Naive thymus-derived CD8-positive, alpha-beta T cell (primary cell): Measurements from ENCODE around the gene MROH7. TPM values are rescaled to one million over a fixed set of nuclear protein-coding genes. Genes with fewer than 3 reads are reported as not detected.

Experiments
- ATAC-seq, 2 donors: fragments of 150-1000 bp; cut with Tn5 transposase in 1 of 2; sonication (Bioruptor Pico), chemical (Tn5 transposase) in 1 of 2; 1 replicate in 1 of 2; 2 replicates in 1 of 2; pipeline ENCODE4 v1.10.0; 2021; ENCODE audit warnings: mild to moderate bottlenecking in 2 of 2, moderate library complexity in 2 of 2
- POLR2A ChIA-PET: fragments of 350-600 bp; sonication (Branson Sonifier 250); formaldehyde crosslinking; loops from one replicate; lab custom pipeline; 2021; ENCODE audit warnings: antibody characterized with exemption; lab: Charles Lee
- DNase-seq, 10 donors: peaks; one replicate each; pipeline versions ENCODE4 v3.0.0 to v3.0.0-alpha.2; 2020 to 2022
- H3K27ac Mint-ChIP-seq, 10 donors: one replicate each; pipeline ENCODE4 v1.8.0; 2020 to 2022; ENCODE audit warnings: mild to moderate bottlenecking in 10 of 10, mixed read lengths in 10 of 10, moderate library complexity in 4 of 10, inconsistent platforms in 1 of 10
- H3K27me3 Mint-ChIP-seq, 5 donors: one replicate each; pipeline ENCODE4 v1.8.0; 2021 to 2022; ENCODE audit warnings: mixed read lengths in 5 of 5
- H3K36me3 Mint-ChIP-seq, 3 donors: one replicate each; pipeline ENCODE4 v1.8.0; 2020 to 2022; ENCODE audit warnings: mixed read lengths in 3 of 3, mild to moderate bottlenecking in 2 of 3, inconsistent platforms in 1 of 3
- H3K4me1 Mint-ChIP-seq, 4 donors: one replicate each; pipeline ENCODE4 v1.8.0; 2021 to 2022; ENCODE audit warnings: mixed read lengths in 4 of 4
- H3K4me3 Mint-ChIP-seq, 10 donors: one replicate each; pipeline ENCODE4 v1.8.0; 2020 to 2022; ENCODE audit warnings: mild to moderate bottlenecking in 10 of 10, mixed read lengths in 10 of 10, moderate library complexity in 6 of 10, inconsistent platforms in 1 of 10
- H3K9me3 Mint-ChIP-seq, 9 donors: one replicate each; pipeline ENCODE4 v1.8.0; 2020 to 2022; ENCODE audit warnings: mixed read lengths in 9 of 9, mild to moderate bottlenecking in 3 of 9, inconsistent platforms in 1 of 9, moderate library complexity in 1 of 9
- polyA plus RNA-seq, 3 donors: library from polyadenylated mRNA; unstranded; fragments of 300-500 nt; fragmentation: Illumina TruSeq; gene quantifications; one replicate each; pipeline ENCODE4 v1.2.3, GENCODE V29; 2021
- total RNA-seq, 8 experiments: library from RNA in 2 of 8; stranded (reverse) in 2 of 8; gene quantifications; one replicate each; pipeline ENCODE4 v1.2.3 and lab custom pipeline; 2021 to 2026

The MROH7 gene
- total and polyA plus RNA-seq, 5 experiments from 2014 or later = 0.18 TPM; not detected in 4

DNA sequence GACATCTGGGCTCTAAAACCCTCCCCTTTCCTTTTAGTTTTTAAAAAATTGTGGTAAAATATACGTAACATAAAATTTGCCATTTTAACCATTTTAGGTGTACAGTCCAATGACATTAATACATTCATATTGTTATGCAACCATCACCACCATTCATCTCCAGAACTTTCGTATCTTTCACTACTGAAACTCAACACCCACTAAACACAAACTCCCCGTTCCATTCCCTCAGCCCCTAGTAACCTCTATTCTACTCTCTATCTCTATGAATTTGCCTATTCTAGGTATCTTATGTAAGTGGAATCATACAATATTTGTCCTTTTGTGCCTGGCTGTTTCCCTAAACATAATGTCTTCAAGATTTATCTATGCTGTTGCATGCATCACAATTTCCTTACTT is 54.7 kb downstream of the MROH7 start:
- Mint-ChIP-seq H3K27me3 (peaks cover 0 to 12% (median 6%) of the 10 kb centered on the region in 5 donors), H3K4me1 (no peaks in the 10 kb centered on the region), H3K27ac (no peak overlapping the region), H3K36me3 (no peaks in the 10 kb centered on the region), H3K9me3 (no peaks in the 10 kb centered on the region), H3K4me3 (no peak overlapping the region)
- DNase-seq (no peak), ATAC-seq (no peak)
- POLR2A ChIA-PET = no interaction called here

GRCh38 chr1:54697896-54698295 is 56.3 kb downstream of the MROH7 start:
- Mint-ChIP-seq H3K27ac (peak overlapping the region in 1 of 10 donors; percentile 68), H3K4me3 (peak overlapping the region in 1 of 10 donors; percentile 62), H3K4me1 (no peaks in the 10 kb centered on the region), H3K36me3 (no peaks in the 10 kb centered on the region), H3K27me3 (peaks cover 0 to 14% (median 8%) of the 10 kb centered on the region in 5 donors), H3K9me3 (no peaks in the 10 kb centered on the region)
- DNase-seq (no peak), ATAC-seq (no peak)
- POLR2A ChIA-PET = no interaction called here

- H3K27me3 Mint-ChIP-seq = peaks cover 0 to 17% (median 8%) of the 10 kb centered on the region in 5 donors
- POLR2A ChIA-PET = no interaction called here
- DNase-seq (no peak), ATAC-seq (no peak)
- no peaks in the 10 kb centered on the region for H3K36me3 Mint-ChIP-seq
- no peaks in the 10 kb centered on the region for H3K9me3 Mint-ChIP-seq
- no peaks in the 10 kb centered on the region for H3K4me1 Mint-ChIP-seq
- no peak overlapping the region for H3K4me3 Mint-ChIP-seq
- H3K27ac Mint-ChIP-seq = peak overlapping the region in 1 of 10 donors; percentile 68
Observed at GRCh38 chr1:54698346-54698745, 56.8 kb downstream of the MROH7 start.

DNA sequence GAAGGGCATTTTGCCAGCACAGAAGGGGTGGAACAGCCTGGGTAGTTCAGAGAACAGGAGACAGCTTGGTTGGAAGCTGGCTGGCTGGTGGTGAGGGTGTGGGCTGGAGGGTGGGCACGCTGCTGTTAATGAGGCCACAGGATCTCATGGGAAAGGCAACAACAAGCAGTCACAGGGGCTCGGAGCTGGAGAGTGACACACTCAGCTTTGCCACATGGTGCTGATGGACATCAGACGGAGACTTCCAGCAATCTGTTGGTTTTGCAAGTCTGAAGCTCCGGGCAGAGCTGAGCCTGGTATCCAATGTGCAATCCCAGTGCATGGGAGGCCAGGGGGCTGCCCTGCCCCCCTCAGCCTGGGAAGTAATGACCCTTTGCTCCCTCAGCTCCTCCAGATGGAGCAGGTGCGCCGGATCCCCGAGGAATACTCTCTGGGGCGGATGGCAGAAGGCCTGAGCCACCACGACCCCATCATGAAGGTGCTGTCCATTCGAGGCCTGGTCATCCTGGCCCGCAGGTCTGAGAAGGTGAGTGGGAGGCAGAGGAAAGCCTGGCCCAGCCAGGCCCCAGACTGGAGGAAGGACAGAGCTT is 58.4 kb downstream of the MROH7 start:
- DNase-seq = no peak
- H3K4me1 Mint-ChIP-seq = no peaks in the 10 kb centered on the region
- no peaks in the 10 kb centered on the region for H3K36me3 Mint-ChIP-seq
- H3K4me3 Mint-ChIP-seq = no peak overlapping the region
- peaks cover 0 to 17% (median 8%) of the 10 kb centered on the region in 5 donors for H3K27me3 Mint-ChIP-seq
- H3K9me3 Mint-ChIP-seq = no peaks in the 10 kb centered on the region
- no peak for ATAC-seq
- H3K27ac Mint-ChIP-seq = peak overlapping the region in 1 of 10 donors; percentile 75
- POLR2A ChIA-PET = no interaction called here

DNA sequence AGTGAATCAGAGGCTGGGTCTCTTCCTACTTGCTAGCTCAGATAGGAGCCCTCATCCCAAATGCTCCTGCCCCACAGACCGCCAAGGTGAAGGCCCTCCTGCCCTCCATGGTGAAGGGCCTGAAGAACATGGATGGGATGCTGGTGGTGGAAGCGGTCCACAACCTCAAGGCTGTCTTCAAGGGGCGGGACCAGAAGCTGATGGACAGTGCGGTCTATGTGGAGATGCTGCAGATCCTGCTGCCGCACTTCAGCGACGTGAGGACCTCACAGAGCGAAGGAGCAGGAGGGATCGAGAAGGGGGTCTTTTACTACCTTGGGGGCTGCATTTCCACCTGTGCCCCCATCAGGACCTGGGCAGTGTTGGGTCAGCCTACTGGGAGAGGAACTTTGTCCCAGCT is 59.5 kb downstream of the MROH7 start:
- DNase-seq (no peak), ATAC-seq (no peak)
- H3K4me1 Mint-ChIP-seq = no peaks in the 10 kb centered on the region
- no peaks in the 10 kb centered on the region for H3K36me3 Mint-ChIP-seq
- H3K27me3 Mint-ChIP-seq = peaks cover 0 to 21% (median 8%) of the 10 kb centered on the region in 5 donors
- H3K4me3 Mint-ChIP-seq = no peak overlapping the region
- H3K27ac Mint-ChIP-seq = no peak overlapping the region
- H3K9me3 Mint-ChIP-seq = no peaks in the 10 kb centered on the region
- POLR2A ChIA-PET = no interaction called here

GRCh38 chr1:54701996-54702395 is 60.4 kb downstream of the MROH7 start:
- ATAC-seq (no peak), DNase-seq (no peak)
- H3K27me3 Mint-ChIP-seq = peaks cover 0 to 22% (median 10%) of the 10 kb centered on the region in 5 donors
- H3K36me3 Mint-ChIP-seq = no peaks in the 10 kb centered on the region
- H3K4me3 Mint-ChIP-seq = no peak overlapping the region
- no peak overlapping the region for H3K27ac Mint-ChIP-seq
- no peaks in the 10 kb centered on the region for H3K4me1 Mint-ChIP-seq
- POLR2A ChIA-PET = no interaction called here
- no peaks in the 10 kb centered on the region for H3K9me3 Mint-ChIP-seq

GRCh38 chr1:54703471-54703870 is 61.9 kb downstream of the MROH7 start:
- Mint-ChIP-seq H3K4me1 (no peaks in the 10 kb centered on the region), H3K27ac (no peak overlapping the region), H3K27me3 (peaks cover 7 to 24% (median 16%) of the 10 kb centered on the region in 5 donors), H3K4me3 (no peak overlapping the region), H3K9me3 (no peaks in the 10 kb centered on the region), H3K36me3 (peaks cover 0 to 2% (median 0%) of the 10 kb centered on the region in 3 donors)
- POLR2A ChIA-PET = interaction anchor here (2.4 kb wide), 1 partner anchor 12 kb away, joined by 10 read pairs; the partner anchor contains the start of gene TTC4
- ATAC-seq (no peak), DNase-seq (no peak)

- ATAC-seq (no peak), DNase-seq (no peak)
- no peak overlapping the region for H3K4me3 Mint-ChIP-seq
- POLR2A ChIA-PET = interaction anchor here (2.4 kb wide), 1 partner anchor 10 kb away, joined by 10 read pairs; the partner anchor contains the start of gene TTC4
- no peaks in the 10 kb centered on the region for H3K4me1 Mint-ChIP-seq
- peaks cover 8 to 26% (median 12%) of the 10 kb centered on the region in 5 donors for H3K27me3 Mint-ChIP-seq
- H3K9me3 Mint-ChIP-seq = no peaks in the 10 kb centered on the region
- H3K36me3 Mint-ChIP-seq = peaks cover 0 to 2% (median 0%) of the 10 kb centered on the region in 3 donors
- no peak overlapping the region for H3K27ac Mint-ChIP-seq
Observed at GRCh38 chr1:54705153-54705552, 63.6 kb downstream of the MROH7 start.

GRCh38 chr1:54706419-54706818 is 64.8 kb downstream of the MROH7 start:
- POLR2A ChIA-PET = no interaction called here
- Mint-ChIP-seq H3K4me3 (no peak overlapping the region), H3K27ac (no peak overlapping the region), H3K27me3 (peaks cover 8 to 26% (median 12%) of the 10 kb centered on the region in 5 donors), H3K36me3 (peaks cover 0 to 2% (median 0%) of the 10 kb centered on the region in 3 donors), H3K4me1 (no peaks in the 10 kb centered on the region), H3K9me3 (peaks cover 0 to 2% (median 0%) of the 10 kb centered on the region in 9 donors)
- DNase-seq (no peak), ATAC-seq (no peak)

DNA sequence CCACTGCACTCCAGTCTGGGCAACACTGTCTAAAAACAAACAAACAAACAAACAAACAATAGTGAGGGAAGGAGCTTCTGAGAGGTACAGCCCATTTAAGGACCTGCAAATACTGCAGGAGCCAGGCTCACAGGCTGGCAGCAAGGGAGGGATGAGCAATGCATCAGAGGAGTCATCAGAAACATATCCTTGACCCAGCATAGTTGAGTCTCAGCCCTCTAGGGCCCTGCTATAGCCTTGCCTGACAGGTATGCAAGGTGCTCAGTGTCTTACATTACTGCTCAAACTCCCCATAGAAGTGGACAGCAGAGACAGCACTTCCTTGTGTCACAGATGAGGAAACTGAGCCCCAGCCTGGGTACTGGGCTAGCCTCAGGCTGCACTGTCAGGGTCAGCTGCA is 66.8 kb downstream of the MROH7 start:
- peaks cover 0 to 2% (median 0%) of the 10 kb centered on the region in 9 donors for H3K9me3 Mint-ChIP-seq
- no peaks in the 10 kb centered on the region for H3K4me1 Mint-ChIP-seq
- POLR2A ChIA-PET = no interaction called here
- peaks cover 6 to 22% (median 12%) of the 10 kb centered on the region in 5 donors for H3K27me3 Mint-ChIP-seq
- H3K36me3 Mint-ChIP-seq = peaks cover 0 to 2% (median 0%) of the 10 kb centered on the region in 3 donors
- DNase-seq = no peak
- H3K4me3 Mint-ChIP-seq = no peak overlapping the region
- peak overlapping the region in 2 of 10 donors; percentile 53 to 74 for H3K27ac Mint-ChIP-seq
- ATAC-seq = no peak

DNA sequence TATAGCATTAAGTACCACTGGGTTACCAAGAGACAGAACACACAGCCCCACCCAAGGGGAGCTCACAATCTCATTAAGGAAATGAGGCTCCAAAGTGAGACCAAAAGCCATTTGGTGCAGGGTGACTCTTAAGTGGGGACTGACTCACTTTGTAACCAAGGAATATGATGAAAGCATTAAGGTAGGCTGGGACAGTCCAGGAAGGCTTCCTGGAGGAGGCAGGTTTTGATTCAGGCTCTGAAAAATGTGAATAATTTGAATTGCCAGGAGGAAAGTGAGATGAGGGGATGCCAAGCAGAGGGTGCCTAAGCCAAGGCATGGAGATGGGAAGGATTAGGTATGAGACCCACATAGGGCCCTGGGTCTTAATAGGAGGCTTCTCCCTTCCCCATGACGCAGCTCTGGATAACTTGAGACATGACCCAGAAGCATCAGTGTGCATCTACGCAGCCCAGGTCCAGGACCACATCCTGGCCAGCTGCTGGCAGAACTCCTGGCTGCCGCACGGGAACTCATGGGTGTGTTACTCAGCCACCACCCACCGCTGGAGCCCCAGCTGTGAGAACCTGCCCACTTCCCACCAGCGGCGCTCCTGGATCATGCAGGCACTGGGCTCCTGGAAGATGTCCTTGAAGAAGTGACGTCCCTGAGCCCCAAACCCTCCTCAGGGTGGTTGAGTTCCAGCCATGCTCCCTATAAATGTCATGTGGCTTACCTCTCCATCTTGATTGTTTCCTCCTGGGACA is 68.1 kb downstream of the MROH7 start:
- DNase-seq (no peak), ATAC-seq (no peak)
- Mint-ChIP-seq H3K36me3 (peaks cover 0 to 2% (median 0%) of the 10 kb centered on the region in 3 donors), H3K4me3 (no peak overlapping the region), H3K27me3 (peaks cover 6 to 20% (median 12%) of the 10 kb centered on the region in 5 donors), H3K4me1 (peaks cover 0 to 4% (median under 1%) of the 10 kb centered on the region in 4 donors), H3K27ac (no peak overlapping the region), H3K9me3 (peaks cover 0 to 2% (median 0%) of the 10 kb centered on the region in 9 donors)
- POLR2A ChIA-PET = no interaction called here

DNA sequence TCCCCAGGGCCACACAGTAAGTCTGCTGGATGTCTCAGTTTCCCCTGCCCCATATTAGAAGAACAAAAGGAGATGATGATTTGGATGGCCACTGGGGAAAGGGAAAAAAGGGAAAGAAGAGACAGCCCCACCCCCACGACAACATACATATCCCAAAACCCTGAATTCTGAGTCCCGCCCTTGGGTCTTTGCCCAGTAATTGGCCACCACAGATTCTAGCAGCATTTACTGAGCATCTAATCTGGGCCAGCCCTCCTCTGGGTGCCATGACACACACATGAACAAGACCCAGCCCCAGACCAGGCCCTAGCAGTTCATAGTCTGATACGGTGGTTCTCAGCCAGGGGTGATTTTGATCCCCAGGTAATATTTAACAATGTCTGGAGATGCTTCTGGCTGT is 68.8 kb downstream of the MROH7 start:
- peaks cover 4 to 17% (median 12%) of the 10 kb centered on the region in 5 donors for H3K27me3 Mint-ChIP-seq
- peaks cover 4 to 11% (median 7%) of the 10 kb centered on the region in 4 donors for H3K4me1 Mint-ChIP-seq
- H3K4me3 Mint-ChIP-seq = no peak overlapping the region
- H3K9me3 Mint-ChIP-seq = peaks cover 0 to 2% (median 0%) of the 10 kb centered on the region in 9 donors
- no peak for ATAC-seq
- H3K36me3 Mint-ChIP-seq = peaks cover 0 to 2% (median 0%) of the 10 kb centered on the region in 3 donors
- no peak for DNase-seq
- POLR2A ChIA-PET = no interaction called here
- H3K27ac Mint-ChIP-seq = no peak overlapping the region

DNA sequence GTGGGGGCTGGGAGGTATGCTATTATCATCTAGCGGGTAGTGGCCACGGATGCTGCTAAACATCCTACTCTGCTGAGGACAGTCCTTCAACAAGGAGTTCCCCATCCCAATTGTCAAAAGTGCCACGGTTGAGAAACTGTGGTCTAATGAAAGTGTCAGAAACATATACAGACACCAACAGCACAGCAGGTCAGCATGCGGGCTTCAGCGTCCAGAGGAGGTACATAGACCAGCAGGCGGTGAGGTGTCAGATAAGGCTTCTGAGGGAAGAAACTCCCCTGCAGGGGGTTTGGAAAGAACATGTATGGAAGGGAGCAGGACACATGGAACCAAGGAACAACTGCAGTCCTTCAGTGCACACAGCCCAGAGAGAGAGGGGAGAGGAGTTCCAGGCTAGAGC is 69.3 kb downstream of the MROH7 start:
- POLR2A ChIA-PET = no interaction called here
- peak overlapping the region in 2 of 10 donors; percentile 19 to 26 for H3K27ac Mint-ChIP-seq
- H3K4me3 Mint-ChIP-seq = peak overlapping the region in 1 of 10 donors; percentile 20

More for the DNA sequence above, 69.3 kb downstream of the MROH7 start:
- peaks cover 0 to 2% (median 0%) of the 10 kb centered on the region in 9 donors for H3K9me3 Mint-ChIP-seq
- H3K36me3 Mint-ChIP-seq = peaks cover 0 to 2% (median 0%) of the 10 kb centered on the region in 3 donors
- peaks cover 5 to 12% (median 10%) of the 10 kb centered on the region in 4 donors for H3K4me1 Mint-ChIP-seq
- ATAC-seq = no peak
- peaks cover 3 to 16% (median 12%) of the 10 kb centered on the region in 5 donors for H3K27me3 Mint-ChIP-seq
- DNase-seq = no peak
